HepG2 (cell line): ENCODE results near the gene NSFL1C. TPM values are rescaled to one million over a fixed set of nuclear protein-coding genes. Genes with fewer than 3 reads are reported as not detected.

Experiments
- CENPBD1 ChIP-seq: sonication (generic); formaldehyde crosslinking; IDR thresholded peaks from 2 replicates; pipeline ENCODE4 v1.8.0; 2022; ENCODE audit warnings: missing genetic modification reagents, low read depth, mild to moderate bottlenecking, borderline replicate concordance
- CREB1 ChIP-seq, 2 experiments: fragments of 450-650 bp in 1 of 2; IDR thresholded peaks; 2 replicates each; pipeline ENCODE4 v1.6.1; 2016 to 2017; ENCODE audit warnings: control low read depth in 1 of 2, mild to moderate bottlenecking in 1 of 2, missing compliant biosample characterization in 1 of 2, missing genetic modification characterization in 1 of 2
- FOSL1 ChIP-seq: sonication (generic); formaldehyde crosslinking; IDR thresholded peaks from 2 replicates; pipeline ENCODE4 v1.9.0; 2021; ENCODE audit warnings: missing genetic modification reagents, borderline replicate concordance
- GATAD1 ChIP-seq: IDR thresholded peaks from 2 replicates; pipeline ENCODE4 v1.6.1; 2016; ENCODE audit warnings: missing genetic modification reagents, missing compliant biosample characterization
- IRF9 ChIP-seq: sonication (generic); formaldehyde crosslinking; IDR thresholded peaks from 2 replicates; pipeline ENCODE4 v1.8.0; 2022; ENCODE audit warnings: missing genetic modification reagents, mild to moderate bottlenecking, borderline replicate concordance
- KMT2A ChIP-seq: sonication (generic); formaldehyde crosslinking; IDR thresholded peaks from 2 replicates; pipeline ENCODE4 v1.4.0; 2020; ENCODE audit warnings: missing genetic modification reagents
- POLR2AphosphoS5 ChIP-seq: IDR thresholded peaks from 2 replicates; pipeline ENCODE4 v1.6.1; 2012; ENCODE audit warnings: low read depth, low read length
- PRMT3 ChIP-seq: sonication (generic); formaldehyde crosslinking; IDR thresholded peaks from 2 replicates; pipeline ENCODE4 v1.8.1; 2022; ENCODE audit warnings: low read depth, mild to moderate bottlenecking, moderate library complexity, missing genetic modification reagents, borderline replicate concordance
- SMARCE1 ChIP-seq: fragments of 450-650 bp; IDR thresholded peaks from 2 replicates; pipeline ENCODE4 v1.6.1; 2017; ENCODE audit warnings: borderline replicate concordance
- SPEN ChIP-seq: sonication (generic); formaldehyde crosslinking; IDR thresholded peaks from 2 replicates; pipeline ENCODE4 v1.5.1; 2020; ENCODE audit warnings: low read depth, mild to moderate bottlenecking, missing genetic modification reagents
- TAF15 ChIP-seq: fragments of 200-400 bp; formaldehyde crosslinking; IDR thresholded peaks from one replicate; pipeline ENCODE4 v1.6.1; 2018; ENCODE audit warnings: mild to moderate bottlenecking, low read depth, low read length; ENCODE audit not compliant: poor library complexity, severe bottlenecking
- ZNF142 ChIP-seq: sonication (generic); formaldehyde crosslinking; IDR thresholded peaks from 2 replicates; pipeline ENCODE4 v1.4.0; 2020; ENCODE audit warnings: missing genetic modification reagents
- ZNF18 ChIP-seq: sonication (generic); formaldehyde crosslinking; IDR thresholded peaks from 2 replicates; pipeline ENCODE4 v1.8.0; 2022; ENCODE audit warnings: mild to moderate bottlenecking, missing genetic modification reagents; ENCODE audit not compliant: insufficient replicate concordance
- ZNF296 ChIP-seq: sonication (generic); formaldehyde crosslinking; conservative IDR thresholded peaks from 2 replicates; pipeline ENCODE4 v1.5.0; 2020; ENCODE audit warnings: mild to moderate bottlenecking, missing genetic modification reagents
- ZNF326 ChIP-seq: sonication (generic); formaldehyde crosslinking; IDR thresholded peaks from 2 replicates; pipeline ENCODE4 v1.4.0; 2020; ENCODE audit warnings: missing genetic modification reagents, borderline replicate concordance
- ZNF431 ChIP-seq: sonication (generic); formaldehyde crosslinking; IDR thresholded peaks from 2 replicates; pipeline ENCODE4 v1.9.0; 2022; ENCODE audit warnings: missing genetic modification reagents, low read depth, mild to moderate bottlenecking, borderline replicate concordance
- ZNF460 ChIP-seq: sonication (generic); formaldehyde crosslinking; IDR thresholded peaks from 2 replicates; pipeline ENCODE4 v1.5.1; 2020; ENCODE audit warnings: missing genetic modification reagents, mild to moderate bottlenecking, borderline replicate concordance
- ZNF724P ChIP-seq: sonication (generic); formaldehyde crosslinking; IDR thresholded peaks from 2 replicates; pipeline ENCODE4 v1.8.0; 2022; ENCODE audit warnings: missing genetic modification reagents, borderline replicate concordance
- polyA plus RNA-seq, 8 experiments: library from polyadenylated mRNA; depleted of rRNA in 3 of 8; stranded (reverse) in 7 of 8; unstranded in 1 of 8; fragments of >200 nt; fragmentation: Illumina TruSeq in 4 of 8; extraction: Trizol in 4 of 8; gene quantifications; 2 replicates each; pipeline versions ENCODE4 v1.2.1 to v1.2.3, GENCODE V29; 2011 to 2016; ENCODE audit warnings: low read depth in 4 of 8, missing spikeins in 1 of 8, mixed read lengths in 1 of 8; ENCODE audit not compliant: insufficient read depth in 1 of 8
- total RNA-seq, 5 experiments: library from RNA; depleted of rRNA; stranded (reverse); fragments of >200 nt; fragmentation: Illumina TruSeq; extraction: Trizol; gene quantifications; 2 replicates each; pipeline ENCODE4 v1.2.3, GENCODE V29; 2016; ENCODE audit warnings: low read depth in 1 of 5

Gene NSFL1C
- total and polyA plus RNA-seq, 2 of the 13 experiments (the other 11 are each of a cell fraction or from before 2014, with no cell fraction given) = 22.9 to 62.7 TPM

GRCh38 chr20:1466211-1467081 lies at the start of gene NSFL1C (continued):
- TF ChIP-seq CENPBD1 (CRISPR knock-in tag) (peak; percentile 95; the same call in 1 of the 2 replicates), GATAD1 (CRISPR knock-in tag) (peak; percentile 97), PRMT3 (CRISPR knock-in tag) (peak; percentile 90), TAF15 (peak; percentile 94), ZNF296 (CRISPR knock-in tag) (no peak; the same call in 1 of the 2 replicates), POLR2AphosphoS5 (peak; percentile 85), ZNF18 (CRISPR knock-in tag) (peak; percentile 78), KMT2A (CRISPR knock-in tag) (peak; percentile 99), IRF9 (CRISPR knock-in tag) (peak; percentile 99), ZNF724P (CRISPR knock-in tag) (peak; percentile 99), ZNF431 (CRISPR knock-in tag) (peak; percentile 99), CREB1 (IDR thresholded peaks at IDR 0.05) (peak; percentile 72; the same call in 1 of the 2 replicates), CREB1 (CRISPR knock-in tag; IDR thresholded peaks at IDR 0.05) (no peak), SMARCE1 (no peak; the same call in 1 of the 2 replicates), FOSL1 (peak; percentile 49; the same call in 1 of the 2 replicates), ZNF326 (no peak), SPEN (CRISPR knock-in tag) (peak; percentile 100), ZNF460 (CRISPR knock-in tag) (no peak), ZNF142 (CRISPR knock-in tag) (peak; percentile 98)
